Activated B cell treated with CpG ODN at 0.5 μM for 24 hours (primary cell): ENCODE results near the gene NDFIP2. TPM values are rescaled to one million over a fixed set of nuclear protein-coding genes. Genes with fewer than 3 reads are reported as not detected.

Source experiments
- ATAC-seq: fragments of 200-7000 bp; cut with Tn5 transposase; one replicate; pipeline ENCODE4 v1.10.0; 2021; ENCODE audit warnings: low read depth, mild to moderate bottlenecking, moderate library complexity
- CTCF ChIA-PET: fragments of 350-600 bp; sonication (Branson Sonifier 250); formaldehyde crosslinking; loops from one replicate; lab custom pipeline; 2021; ENCODE audit warnings: antibody characterized with exemption; lab: Charles Lee
- POLR2A ChIA-PET: fragments of 350-600 bp; sonication (Branson Sonifier 250); formaldehyde crosslinking; loops from one replicate; lab custom pipeline; 2021; ENCODE audit warnings: antibody characterized with exemption; lab: Charles Lee
- DNase-seq: peaks from one replicate; pipeline ENCODE4 v3.0.0; 2022
- H3K27ac Mint-ChIP-seq: one replicate; pipeline ENCODE4 v1.8.0; 2020; ENCODE audit warnings: mixed read lengths
- H3K27me3 Mint-ChIP-seq: one replicate; pipeline ENCODE4 v1.8.0; 2021; ENCODE audit warnings: mixed read lengths
- H3K36me3 Mint-ChIP-seq: one replicate; pipeline ENCODE4 v1.8.0; 2021; ENCODE audit warnings: low read depth, mixed read lengths
- H3K4me1 Mint-ChIP-seq: one replicate; pipeline ENCODE4 v1.8.0; 2021; ENCODE audit warnings: mixed read lengths
- H3K4me3 Mint-ChIP-seq: one replicate; pipeline ENCODE4 v1.8.0; 2020; ENCODE audit warnings: mild to moderate bottlenecking, mixed read lengths
- H3K9me3 Mint-ChIP-seq: one replicate; pipeline ENCODE4 v1.8.0; 2020; ENCODE audit warnings: mixed read lengths
- intact Hi-C: fragments of 100-400 bp; cut with micrococcal nuclease; formaldehyde crosslinking; loops from one replicate; pipeline ENCODE4 v1.15.1; 2024
- total RNA-seq: library from RNA; stranded (reverse); gene quantifications from 2 replicates; pipeline ENCODE4 v1.2.3, GENCODE V29; 2022
- TF ChIP-seq, protein P1 (sequence below): fragments of 200-600 bp; IDR thresholded peaks from one replicate; pipeline ENCODE4 v1.8.0; 2022; ENCODE audit warnings: antibody characterized with exemption, mild to moderate bottlenecking

Gene NDFIP2
- total RNA-seq, 1 donor from 2014 or later: 2.8 TPM

DNA sequence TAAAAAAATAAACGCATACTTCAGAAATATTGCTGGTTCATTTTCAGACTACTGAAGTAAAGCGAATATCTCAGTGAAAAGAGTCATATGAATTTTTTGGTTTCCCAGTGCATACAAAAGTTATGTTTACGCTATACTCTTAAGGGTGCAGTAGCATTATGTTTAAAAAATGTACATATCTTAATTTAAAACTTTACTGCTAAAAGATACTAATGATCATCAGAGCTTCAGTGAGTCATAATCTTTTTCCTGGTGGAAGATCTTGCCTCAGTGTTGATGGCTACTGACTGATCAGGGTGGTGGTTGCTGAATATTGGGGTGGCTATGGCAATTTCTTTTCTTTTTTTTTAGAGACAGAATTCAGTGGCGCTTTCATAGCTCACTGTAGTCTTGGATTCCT lies 48.9 kb downstream of the NDFIP2 start:
- DNase-seq: no peak
- Mint-ChIP-seq H3K4me1 (no peaks in the 10 kb centered on the region), H3K4me3 (no peak overlapping the region), H3K36me3 (no peaks in the 10 kb centered on the region), H3K9me3 (no peaks in the 10 kb centered on the region), H3K27me3 (no peaks in the 10 kb centered on the region), H3K27ac (no peak overlapping the region)
- intact Hi-C loops: no loop called here
- no peak for ATAC-seq
- POLR2A ChIA-PET: no interaction called here
- CTCF ChIA-PET: interaction anchor here (1.0 to 3.0 kb wide), 3 partner anchors 11 to 105 kb away, joined by 3 to 12 read pairs (median 3); no protein-coding TSS in a partner anchor
- TF ChIP-seq, protein P1, sequence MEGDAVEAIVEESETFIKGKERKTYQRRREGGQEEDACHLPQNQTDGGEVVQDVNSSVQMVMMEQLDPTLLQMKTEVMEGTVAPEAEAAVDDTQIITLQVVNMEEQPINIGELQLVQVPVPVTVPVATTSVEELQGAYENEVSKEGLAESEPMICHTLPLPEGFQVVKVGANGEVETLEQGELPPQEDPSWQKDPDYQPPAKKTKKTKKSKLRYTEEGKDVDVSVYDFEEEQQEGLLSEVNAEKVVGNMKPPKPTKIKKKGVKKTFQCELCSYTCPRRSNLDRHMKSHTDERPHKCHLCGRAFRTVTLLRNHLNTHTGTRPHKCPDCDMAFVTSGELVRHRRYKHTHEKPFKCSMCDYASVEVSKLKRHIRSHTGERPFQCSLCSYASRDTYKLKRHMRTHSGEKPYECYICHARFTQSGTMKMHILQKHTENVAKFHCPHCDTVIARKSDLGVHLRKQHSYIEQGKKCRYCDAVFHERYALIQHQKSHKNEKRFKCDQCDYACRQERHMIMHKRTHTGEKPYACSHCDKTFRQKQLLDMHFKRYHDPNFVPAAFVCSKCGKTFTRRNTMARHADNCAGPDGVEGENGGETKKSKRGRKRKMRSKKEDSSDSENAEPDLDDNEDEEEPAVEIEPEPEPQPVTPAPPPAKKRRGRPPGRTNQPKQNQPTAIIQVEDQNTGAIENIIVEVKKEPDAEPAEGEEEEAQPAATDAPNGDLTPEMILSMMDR: no peak

DNA sequence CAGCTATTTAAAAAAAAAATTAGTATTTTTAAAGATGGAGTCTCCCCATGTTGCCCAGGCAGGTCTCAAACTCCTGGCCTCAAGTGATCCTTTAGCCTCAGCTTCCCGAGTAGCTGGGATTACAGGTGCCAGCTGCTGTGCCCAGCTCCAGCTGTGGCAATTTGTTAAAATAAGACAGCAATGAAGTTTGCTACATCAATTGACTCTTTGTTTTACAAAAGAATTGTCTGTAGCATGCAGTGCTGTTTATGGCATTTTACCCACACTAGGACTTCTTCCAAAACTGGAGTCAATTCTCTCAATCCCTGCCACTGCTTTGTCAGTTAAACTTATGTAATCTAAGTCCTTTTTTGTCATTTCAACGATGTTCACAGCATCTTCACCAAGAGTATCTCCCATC lies 49.3 kb downstream of the NDFIP2 start:
- no peak for ATAC-seq
- ChIA-PET CTCF (interaction anchor here (1.0 to 3.0 kb wide), 3 partner anchors 11 to 107 kb away, joined by 3 to 12 read pairs (median 5); no protein-coding TSS in a partner anchor), POLR2A (no interaction called here)
- Mint-ChIP-seq H3K4me1 (no peaks in the 10 kb centered on the region), H3K27ac (no peak overlapping the region), H3K4me3 (no peak overlapping the region), H3K9me3 (no peaks in the 10 kb centered on the region), H3K27me3 (no peaks in the 10 kb centered on the region), H3K36me3 (no peaks in the 10 kb centered on the region)
- DNase-seq: no peak
- TF ChIP-seq, protein P1: no peak
- intact Hi-C loops: no loop called here

DNA sequence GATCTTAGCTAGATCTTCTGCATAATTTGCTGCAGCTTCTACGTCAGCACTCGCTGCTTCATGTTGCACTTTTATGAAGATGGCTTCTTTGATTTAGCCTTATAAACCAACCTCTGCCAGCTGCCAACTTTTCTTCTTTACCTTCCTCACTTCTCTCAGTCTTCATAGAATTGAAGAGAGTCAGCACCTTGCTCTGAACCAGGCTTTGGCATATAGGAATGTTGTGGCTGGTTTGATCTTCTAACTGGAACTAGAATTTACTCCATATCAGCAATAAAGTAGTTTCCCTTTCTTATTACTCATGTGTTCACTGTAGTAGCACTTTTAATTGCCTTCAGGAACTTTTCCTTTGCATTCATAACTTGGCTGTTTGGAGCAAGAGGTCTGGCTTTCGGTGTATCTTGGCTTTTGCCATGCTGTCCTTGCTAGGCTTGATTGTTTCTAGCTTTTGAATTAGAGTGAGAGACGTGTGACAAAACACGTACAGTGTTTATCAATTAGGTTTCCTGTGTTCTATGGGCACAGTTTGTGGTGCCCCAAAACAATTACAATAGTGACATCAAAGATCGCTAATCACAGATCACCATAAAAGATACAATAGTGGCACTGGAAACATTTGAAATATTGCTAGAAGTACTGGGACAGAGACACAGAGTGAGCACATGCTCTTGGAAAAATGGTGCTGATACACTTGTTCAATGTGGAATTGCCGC lies 50.7 kb downstream of the NDFIP2 start:
- H3K9me3 Mint-ChIP-seq: no peaks in the 10 kb centered on the region
- H3K36me3 Mint-ChIP-seq: no peaks in the 10 kb centered on the region
- ChIA-PET POLR2A (no interaction called here), CTCF (interaction anchor here (1.3 kb wide), 1 partner anchor 108 kb away, joined by 5 read pairs; no protein-coding TSS in a partner anchor)
- TF ChIP-seq, protein P1: no peak
- no peak for DNase-seq
- H3K4me1 Mint-ChIP-seq: no peaks in the 10 kb centered on the region
- no peak for ATAC-seq
- intact Hi-C loops: no loop called here
- H3K27me3 Mint-ChIP-seq: no peaks in the 10 kb centered on the region
- no peak overlapping the region for H3K4me3 Mint-ChIP-seq
- H3K27ac Mint-ChIP-seq: no peak overlapping the region

DNA sequence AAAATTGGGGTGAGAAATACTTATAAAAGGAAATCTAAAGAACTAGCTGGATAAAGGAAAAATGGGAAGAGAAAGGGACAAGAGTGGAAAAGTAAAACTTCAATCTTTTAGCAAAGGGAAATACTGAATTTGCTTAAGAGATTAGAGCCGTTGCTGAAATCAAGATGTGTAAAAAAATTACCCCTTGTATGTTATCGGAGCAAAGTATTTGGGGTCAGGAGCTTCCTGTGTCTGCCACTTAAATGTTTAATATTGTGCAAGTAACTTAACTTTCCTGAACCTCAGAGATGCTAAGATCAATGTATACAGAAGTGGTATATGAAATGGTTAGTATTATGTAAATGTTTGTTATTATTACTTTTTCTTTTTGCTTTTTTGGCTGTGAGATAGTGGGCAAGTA lies 51.6 kb downstream of the NDFIP2 start:
- no peak for ATAC-seq
- no peaks in the 10 kb centered on the region for H3K27me3 Mint-ChIP-seq
- ChIA-PET CTCF (no interaction called here), POLR2A (no interaction called here)
- TF ChIP-seq, protein P1: no peak
- no peaks in the 10 kb centered on the region for H3K36me3 Mint-ChIP-seq
- no peak overlapping the region for H3K4me3 Mint-ChIP-seq
- intact Hi-C loops: no loop called here
- H3K4me1 Mint-ChIP-seq: no peaks in the 10 kb centered on the region
- DNase-seq: no peak
- H3K9me3 Mint-ChIP-seq: no peaks in the 10 kb centered on the region
- no peak overlapping the region for H3K27ac Mint-ChIP-seq

DNA sequence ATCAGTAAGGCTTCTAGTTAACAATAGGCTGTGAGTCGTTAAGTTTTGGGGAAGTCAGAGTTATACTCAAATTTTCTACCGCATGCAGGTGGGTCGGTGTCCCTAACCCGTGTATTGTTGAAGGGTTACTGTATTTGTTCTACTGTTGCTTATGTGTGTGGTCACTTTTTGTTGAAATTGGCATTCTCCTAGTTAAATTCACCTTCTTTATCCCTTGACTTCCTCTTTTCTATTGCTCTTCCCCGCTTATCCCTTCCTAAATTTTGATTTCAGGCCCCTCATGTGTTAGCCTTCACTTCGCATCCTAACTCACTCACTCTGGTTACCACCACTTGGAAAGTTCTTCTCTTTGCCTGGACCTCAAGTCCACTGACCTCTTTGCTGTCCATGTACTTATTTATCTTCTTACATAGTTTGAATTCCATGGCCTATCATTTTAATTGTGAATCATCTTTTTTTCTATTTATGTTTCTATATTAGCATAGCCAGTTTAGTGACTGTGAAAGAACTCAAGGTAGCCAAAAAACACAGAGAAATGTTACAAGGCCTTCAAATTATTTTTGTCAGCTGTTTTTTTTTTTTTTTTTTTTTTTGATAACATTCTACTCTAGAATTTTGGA lies 52.9 kb downstream of the NDFIP2 start:
- Mint-ChIP-seq H3K27me3 (no peaks in the 10 kb centered on the region), H3K4me1 (no peaks in the 10 kb centered on the region), H3K9me3 (no peaks in the 10 kb centered on the region), H3K36me3 (no peaks in the 10 kb centered on the region), H3K27ac (no peak overlapping the region), H3K4me3 (no peak overlapping the region)
- no peak for DNase-seq
- intact Hi-C loops: no loop called here
- CTCF ChIA-PET: interaction anchor here (1.3 kb wide), 1 partner anchor 11 kb away, joined by 3 read pairs; no protein-coding TSS in a partner anchor
- ATAC-seq: no peak
- POLR2A ChIA-PET: no interaction called here
- TF ChIP-seq, protein P1: no peak
